GM19099 (cell line): ENCODE data around the gene NTF4.
"Not testable (repeated sequence)": the region's sequence is repeated elsewhere in the genome, so short reads cannot be mapped to it uniquely, and the experiment has no call there.

Experiments
- POLR2A ChIP-seq: IDR thresholded peaks from 3 replicates; pipeline ENCODE4 v1.6.1; 2011; ENCODE audit warnings: low read depth; ENCODE audit not compliant: insufficient read length; ENCODE audit errors: extremely low read depth

The NTF4 gene

GRCh38 chr19:49036815-49037214, 27.8 kb downstream of the NTF4 start, which contains the start of gene CGB1:
Gene CGB1, minus strand, starts transcription at chr19:49036895. Its CDS starts 184 bp downstream, at chr19:49036711.
- TF ChIP-seq POLR2A = not testable (repeated sequence)

GRCh38 chr19:49031642-49032301, 32.8 kb downstream of the NTF4 start, which contains the start of gene CGB2:
Gene CGB2, plus strand, starts transcription at chr19:49031890. Its CDS starts 206 bp downstream, at chr19:49032096.
- not testable (repeated sequence) for TF ChIP-seq POLR2A

- not testable (repeated sequence) for TF ChIP-seq POLR2A
These were observed 40.4 kb downstream of the NTF4 start, which contains the start of gene CGB3 for GRCh38 chr19:49024233-49024632. Gene CGB3, minus strand, starts transcription at chr19:49024333. Its CDS starts 362 bp downstream, at chr19:49023971.

DNA sequence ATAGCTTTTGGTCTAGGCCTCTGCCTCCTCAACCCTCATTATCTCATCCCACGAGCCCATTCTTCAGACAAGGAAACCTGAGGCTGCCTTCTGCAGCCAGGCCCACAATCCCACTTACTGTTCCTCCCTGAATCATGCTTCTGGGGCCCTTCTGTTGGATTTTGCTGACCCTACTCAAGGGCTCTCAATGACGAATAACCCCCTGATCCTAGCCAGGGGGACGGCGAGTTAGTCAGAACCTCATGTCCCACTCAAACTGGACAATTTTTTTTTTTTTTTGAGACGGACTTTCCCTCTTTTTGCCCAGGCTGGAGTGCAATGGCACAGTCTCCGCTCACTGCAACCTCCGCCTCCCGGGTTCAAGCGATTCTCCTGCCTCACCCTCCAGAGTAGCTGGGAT, 42.5 kb downstream of the NTF4 start:
- TF ChIP-seq POLR2A = no peak

DNA sequence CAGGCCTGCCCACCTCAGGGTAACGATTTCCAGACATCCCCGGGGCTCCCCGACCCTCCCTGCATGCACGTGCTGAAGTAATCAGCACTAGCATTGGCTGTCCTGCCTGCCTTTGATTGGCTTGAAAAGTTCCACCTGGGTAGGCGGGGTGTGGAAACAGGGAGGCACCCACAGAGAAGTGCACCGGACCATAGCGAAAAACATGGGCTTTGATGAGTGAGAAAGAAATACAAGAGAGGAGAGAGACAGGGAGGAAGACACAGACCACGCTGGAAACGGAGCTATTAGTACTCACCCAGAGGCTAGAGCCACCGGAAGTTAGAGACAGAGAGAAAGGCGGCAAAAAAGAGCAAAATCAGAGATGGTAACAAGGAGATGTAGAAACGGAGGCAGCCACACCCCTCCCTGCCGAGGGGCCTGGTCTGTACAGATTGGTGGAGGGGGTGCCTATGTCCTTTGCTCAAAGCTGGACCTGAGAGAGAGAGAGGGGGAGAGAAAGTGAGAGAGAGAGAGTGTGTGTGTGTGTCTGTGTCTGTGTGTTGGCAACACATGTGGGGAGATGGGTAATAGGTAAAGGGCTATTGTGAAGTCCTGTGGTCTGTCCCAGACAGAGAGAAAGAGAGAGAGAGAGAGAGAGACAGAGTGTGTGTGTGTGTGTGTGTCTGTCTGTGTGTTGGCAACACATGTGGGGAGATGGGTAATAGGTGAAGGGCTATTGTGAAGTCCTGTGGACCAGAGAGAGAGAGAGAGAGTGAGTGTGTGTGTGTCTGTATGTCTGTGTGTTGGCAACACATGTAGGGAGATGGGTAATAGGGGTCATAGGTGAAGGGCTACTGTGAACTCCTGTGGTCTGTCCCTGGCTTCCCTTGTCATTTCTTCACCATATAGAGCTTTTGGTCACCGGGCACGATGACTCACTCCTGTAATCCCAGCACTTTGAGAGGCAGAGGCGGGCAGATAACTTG, 43.4 kb downstream of the NTF4 start:
- TF ChIP-seq POLR2A = no peak

DNA sequence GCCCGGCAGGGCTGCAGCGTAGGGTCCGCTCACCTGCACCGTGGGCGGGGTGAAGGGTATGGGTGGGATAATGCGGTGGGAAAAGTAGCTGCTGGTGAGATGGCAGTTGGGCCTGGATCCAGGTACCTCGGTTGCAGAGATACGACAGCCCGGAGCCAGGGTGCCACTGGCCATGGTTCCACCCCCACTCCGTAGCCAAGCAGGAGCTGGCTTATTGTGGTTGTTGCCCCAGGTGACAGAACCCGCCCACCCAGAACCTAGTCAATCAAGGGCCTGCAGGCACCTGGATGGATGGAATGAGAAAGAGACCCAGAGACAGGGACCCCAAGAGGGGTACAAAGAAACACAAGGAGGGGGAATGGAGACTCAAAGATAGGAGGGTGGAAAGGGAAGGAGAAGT, 44.3 kb downstream of the NTF4 start:
- no peak for TF ChIP-seq POLR2A

DNA sequence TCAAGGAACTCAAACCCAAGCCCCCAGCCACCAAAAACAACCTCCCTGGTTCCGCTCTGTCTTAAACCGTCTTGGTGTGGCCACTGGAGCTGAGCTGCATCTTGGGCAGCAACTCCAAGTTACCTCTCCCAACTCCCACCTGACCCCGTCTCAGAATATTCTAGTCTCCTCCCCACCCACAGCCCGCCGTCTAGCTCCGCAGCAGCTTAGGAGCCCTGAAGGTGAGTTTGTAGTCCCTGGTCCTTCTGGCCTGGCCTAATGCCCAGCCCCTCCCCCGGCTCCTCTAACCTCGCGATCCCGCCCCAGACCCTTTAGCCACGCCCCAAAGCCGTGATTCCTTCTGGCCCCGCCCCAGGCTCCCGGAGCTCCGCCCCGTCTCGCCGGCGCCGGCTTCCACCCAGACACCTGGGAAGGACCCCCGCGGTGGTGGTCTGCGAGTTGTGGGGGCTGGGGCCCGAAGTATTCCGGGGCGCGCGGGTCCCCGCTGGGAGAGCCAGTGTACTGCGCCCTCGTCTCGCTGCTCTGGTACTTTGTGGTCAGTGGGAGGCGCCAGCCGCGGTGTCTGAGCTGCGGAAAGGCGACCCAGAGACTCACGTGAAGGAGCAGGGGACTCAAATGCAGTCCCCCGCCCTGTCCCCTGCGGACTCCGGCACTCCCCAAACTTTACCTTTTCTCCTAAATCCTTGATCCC, 45.2 kb downstream of the NTF4 start:
- no peak for TF ChIP-seq POLR2A

DNA sequence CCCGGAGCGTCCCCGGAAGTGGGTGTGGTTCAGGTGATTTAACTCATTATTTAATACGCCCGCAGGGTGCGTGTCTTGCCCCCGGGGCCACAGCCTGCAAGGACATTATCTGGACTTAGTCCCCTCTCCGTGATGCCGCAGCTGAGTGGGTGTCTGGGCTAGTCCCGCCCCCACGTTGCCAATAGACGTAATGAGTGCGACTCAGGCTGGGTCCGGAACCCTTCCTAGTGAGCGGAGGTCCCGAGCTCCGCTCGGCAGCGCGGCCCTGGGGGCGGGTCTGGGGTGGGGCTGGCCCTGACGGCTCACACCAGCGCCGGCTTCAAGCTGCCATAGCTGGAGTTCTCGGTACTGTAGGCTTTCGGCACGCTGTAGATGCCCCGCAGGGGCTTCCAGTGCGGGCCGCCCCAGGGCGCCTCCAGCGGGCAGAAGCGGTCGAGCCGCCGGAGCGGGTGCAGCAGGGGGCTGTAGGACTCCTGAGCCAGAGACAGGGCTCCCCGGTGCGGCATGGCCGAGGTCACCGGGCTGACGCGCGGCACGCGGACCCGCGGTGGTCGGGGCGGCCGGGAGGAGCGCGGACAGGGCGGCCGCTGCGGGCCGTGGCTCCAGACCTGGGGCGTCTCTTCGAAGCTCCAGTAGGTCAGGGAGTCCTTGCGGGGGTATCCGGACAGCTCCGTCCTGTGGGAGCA, 46.8 kb downstream of the NTF4 start:
- no peak for TF ChIP-seq POLR2A

DNA sequence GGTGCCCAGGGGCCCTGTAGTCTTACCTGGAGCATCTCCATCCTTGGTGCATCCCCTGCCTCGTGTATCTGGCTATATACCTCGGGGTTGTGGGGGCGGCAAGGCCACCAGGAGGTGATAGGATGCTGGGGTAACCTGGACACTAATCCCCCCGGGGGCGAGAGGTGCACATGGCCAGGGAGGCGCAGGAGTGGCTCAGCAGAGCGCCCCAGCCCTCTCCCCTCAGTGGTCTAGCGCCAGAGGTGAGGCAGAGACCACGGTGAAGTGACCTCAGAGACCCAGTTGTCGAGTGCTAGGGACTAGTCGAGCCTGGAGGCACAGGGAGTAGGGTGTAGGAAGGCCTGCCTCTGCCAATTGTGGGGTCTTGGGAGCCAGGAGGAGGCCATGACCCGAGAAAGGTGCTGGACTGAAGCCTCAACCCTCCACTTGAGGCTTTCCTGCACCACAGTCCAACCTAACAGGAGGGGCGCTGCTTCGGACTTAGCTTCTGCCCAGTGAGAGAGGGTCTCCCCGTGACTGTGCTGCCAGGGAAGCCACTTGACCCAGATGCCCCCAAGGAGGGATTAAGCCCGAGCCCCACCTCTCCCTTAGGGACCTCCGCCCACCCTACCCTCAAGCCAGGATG, 47.5 kb downstream of the NTF4 start, which contains the start of gene LHB:
TSS of gene LHB (minus strand) at position 51 of the 625 bp plus-strand sequence. CDS start at position 41, 10 bp downstream.
- TF ChIP-seq POLR2A = no peak

- no peak for TF ChIP-seq POLR2A
These were observed 48.4 kb downstream of the NTF4 start for GRCh38 chr19:49016067-49016839.

DNA sequence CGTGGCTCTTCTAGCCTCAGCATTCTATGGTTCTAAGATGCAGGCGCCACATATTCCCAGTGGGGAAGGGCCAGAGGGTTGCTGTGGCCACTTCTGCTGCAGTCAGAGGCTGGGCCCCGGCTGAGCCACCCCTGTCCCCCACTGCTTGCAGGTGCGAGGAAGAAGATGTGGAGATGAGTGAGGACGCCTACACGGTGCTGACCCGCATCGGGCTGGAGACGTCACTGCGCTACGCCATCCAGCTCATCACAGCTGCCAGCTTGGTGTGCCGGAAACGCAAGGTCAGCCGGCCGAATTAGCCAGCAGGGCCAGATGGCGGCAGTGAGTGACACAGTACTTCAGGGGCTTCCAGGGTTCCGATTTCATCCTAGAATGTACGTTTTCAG, 49.8 kb downstream of the NTF4 start:
- TF ChIP-seq POLR2A = no peak

GRCh38 chr19:49014123-49014869, 50.3 kb downstream of the NTF4 start:
- TF ChIP-seq POLR2A = no peak
